ENCODE data around the gene POU6F2. TPM values are rescaled to one million over a fixed set of nuclear protein-coding genes. Genes with fewer than 3 reads are reported as not detected.

The POU6F2 gene
- total RNA-seq, 2 experiments from 2014 or later, result 0.32 TPM; not detected in 1

DNA sequence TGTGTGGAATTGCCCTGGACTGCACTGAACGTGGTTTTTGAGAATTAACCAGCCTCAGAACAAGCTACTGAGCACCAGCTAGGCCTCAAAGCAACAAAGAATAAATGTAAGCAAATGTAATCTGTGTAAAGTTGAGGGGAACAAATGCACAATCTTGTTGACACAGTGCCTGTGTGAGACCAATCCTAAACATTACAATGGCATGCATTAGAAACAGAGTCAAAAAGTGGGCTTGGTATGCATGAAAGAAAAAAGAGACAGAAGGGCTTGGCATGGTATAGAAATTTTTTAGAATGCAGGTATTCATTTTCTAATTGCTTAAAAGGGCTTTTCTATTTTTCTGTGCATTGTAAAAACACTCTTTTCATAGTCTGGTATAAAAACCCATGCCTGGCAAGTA lies 224.3 kb downstream of the POU6F2 start:
- Mint-ChIP-seq H3K4me3 (no peak overlapping the region), H3K27ac (no peak overlapping the region), H3K27me3 (no peaks in the 10 kb centered on the region), H3K4me1 (no peaks in the 10 kb centered on the region), H3K9me3 (ENCODE audit: low read depth) (no peaks in the 10 kb centered on the region), H3K36me3 (no peaks in the 10 kb centered on the region)
- DNase-seq, result no peak
- ATAC-seq, result no peak
- CTCF ChIA-PET, result no interaction called here

DNA sequence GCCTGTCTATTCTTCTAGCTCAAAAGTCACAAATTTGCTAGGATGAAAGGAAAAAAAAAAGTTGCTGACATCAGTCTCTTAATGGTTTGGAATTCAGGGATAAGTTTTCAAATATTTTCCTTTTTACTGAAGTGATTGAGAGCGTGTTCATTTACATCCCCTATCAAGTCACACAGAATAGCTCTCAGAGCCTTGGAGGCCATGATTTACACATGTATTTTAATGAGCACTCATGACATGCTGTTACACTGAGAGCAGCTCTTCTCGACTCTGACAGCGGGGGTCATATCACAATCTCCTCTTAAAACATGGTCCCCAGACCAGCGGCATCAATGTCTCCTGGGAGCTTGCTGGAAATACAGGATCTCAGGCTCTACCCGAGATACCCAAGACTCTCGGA lies 232.7 kb downstream of the POU6F2 start:
- CTCF ChIA-PET, result no interaction called here
- no peak overlapping the region for H3K4me3 Mint-ChIP-seq
- H3K27ac Mint-ChIP-seq, result no peak overlapping the region
- H3K4me1 Mint-ChIP-seq, result no peaks in the 10 kb centered on the region
- ATAC-seq (no peak), DNase-seq (no peak)
- H3K27me3 Mint-ChIP-seq, result no peaks in the 10 kb centered on the region
- no peaks in the 10 kb centered on the region for H3K36me3 Mint-ChIP-seq
- H3K9me3 Mint-ChIP-seq (ENCODE audit: low read depth), result no peaks in the 10 kb centered on the region

DNA sequence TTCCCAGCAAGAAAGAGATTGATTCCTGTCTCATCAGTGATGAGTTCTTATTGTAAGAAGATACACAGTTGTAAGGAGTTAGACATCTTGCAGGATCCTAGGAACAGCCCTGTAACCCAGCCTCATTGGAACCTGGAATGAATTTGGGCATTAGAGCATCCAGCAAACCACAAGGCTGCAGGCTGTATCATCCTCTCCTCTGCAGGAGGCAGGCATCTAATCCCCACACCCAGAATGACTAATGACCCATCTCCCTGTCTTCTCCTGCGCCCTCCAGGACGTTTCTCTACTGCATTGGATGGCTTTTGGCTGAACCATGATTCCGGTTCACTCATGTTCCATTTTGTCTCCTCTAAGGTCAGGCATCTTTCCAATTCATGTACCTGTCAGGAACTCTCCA lies 233.9 kb downstream of the POU6F2 start:
- DNase-seq (no peak), ATAC-seq (no peak)
- H3K36me3 Mint-ChIP-seq, result no peaks in the 10 kb centered on the region
- CTCF ChIA-PET, result no interaction called here
- H3K27me3 Mint-ChIP-seq, result no peaks in the 10 kb centered on the region
- H3K4me1 Mint-ChIP-seq, result no peaks in the 10 kb centered on the region
- no peak overlapping the region for H3K27ac Mint-ChIP-seq
- no peaks in the 10 kb centered on the region for H3K9me3 Mint-ChIP-seq (ENCODE audit: low read depth)
- no peak overlapping the region for H3K4me3 Mint-ChIP-seq

DNA sequence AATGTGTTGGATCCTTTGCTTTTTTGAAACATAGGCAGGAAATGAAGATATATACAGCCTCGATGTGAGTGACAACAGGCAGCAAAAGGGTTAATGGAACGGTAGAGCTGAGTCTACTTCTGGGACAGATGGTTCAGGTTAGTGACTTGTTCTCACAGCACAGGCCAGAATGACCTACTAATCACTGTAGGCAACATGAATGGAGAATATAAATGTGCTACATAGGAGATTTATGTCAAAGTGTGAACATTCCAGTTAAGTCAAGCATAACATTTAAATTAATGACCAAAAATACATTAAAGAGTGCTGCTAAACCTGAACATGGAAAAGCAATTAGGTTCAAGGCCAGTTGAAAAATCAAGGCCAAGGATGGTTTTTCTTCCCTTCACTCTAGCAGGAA lies 235.2 kb downstream of the POU6F2 start:
- H3K27ac Mint-ChIP-seq, result no peak overlapping the region
- H3K36me3 Mint-ChIP-seq, result no peaks in the 10 kb centered on the region
- H3K4me1 Mint-ChIP-seq, result no peaks in the 10 kb centered on the region
- no peak overlapping the region for H3K4me3 Mint-ChIP-seq
- H3K9me3 Mint-ChIP-seq (ENCODE audit: low read depth), result no peaks in the 10 kb centered on the region
- no peaks in the 10 kb centered on the region for H3K27me3 Mint-ChIP-seq
- ATAC-seq (no peak), DNase-seq (no peak)
- CTCF ChIA-PET, result no interaction called here

GRCh38 chr7:39217783-39218182 lies 240.1 kb downstream of the POU6F2 start:
- CTCF ChIA-PET, result no interaction called here
- no peak overlapping the region for H3K4me3 Mint-ChIP-seq
- H3K36me3 Mint-ChIP-seq, result no peaks in the 10 kb centered on the region
- H3K4me1 Mint-ChIP-seq, result no peaks in the 10 kb centered on the region
- no peaks in the 10 kb centered on the region for H3K27me3 Mint-ChIP-seq
- no peak overlapping the region for H3K27ac Mint-ChIP-seq
- no peaks in the 10 kb centered on the region for H3K9me3 Mint-ChIP-seq (ENCODE audit: low read depth)
- DNase-seq (no peak), ATAC-seq (no peak)

- DNase-seq (no peak), ATAC-seq (no peak)
- CTCF ChIA-PET, result no interaction called here
- H3K27ac Mint-ChIP-seq, result no peak overlapping the region
- H3K36me3 Mint-ChIP-seq, result no peaks in the 10 kb centered on the region
- H3K27me3 Mint-ChIP-seq, result no peaks in the 10 kb centered on the region
- H3K4me3 Mint-ChIP-seq, result no peak overlapping the region
- no peaks in the 10 kb centered on the region for H3K4me1 Mint-ChIP-seq
- no peaks in the 10 kb centered on the region for H3K9me3 Mint-ChIP-seq (ENCODE audit: low read depth)
Measured at GRCh38 chr7:39219869-39220268, 242.2 kb downstream of the POU6F2 start.

DNA sequence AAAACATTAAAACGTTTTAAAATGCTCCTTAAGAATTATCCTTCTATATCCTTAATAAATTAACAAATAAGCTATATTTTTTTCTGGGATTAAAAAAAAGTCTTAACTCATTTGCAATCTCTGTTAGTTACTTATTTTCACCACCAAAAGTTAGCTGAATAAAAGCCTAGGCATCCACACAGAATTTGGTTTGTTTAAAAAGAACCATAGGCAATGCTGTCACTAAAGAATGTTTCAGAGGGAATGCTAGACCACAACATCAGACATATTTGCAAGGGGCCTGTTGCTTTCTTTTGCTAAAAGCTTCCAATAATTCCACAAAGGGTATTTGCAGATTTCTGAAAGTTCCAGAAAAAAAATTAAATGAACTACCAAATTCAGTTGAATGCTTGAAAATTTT lies 244.2 kb downstream of the POU6F2 start:
- H3K27ac Mint-ChIP-seq, result no peak overlapping the region
- H3K9me3 Mint-ChIP-seq (ENCODE audit: low read depth), result no peaks in the 10 kb centered on the region
- no peak for ATAC-seq
- no peak overlapping the region for H3K4me3 Mint-ChIP-seq
- no peak for DNase-seq
- no peaks in the 10 kb centered on the region for H3K27me3 Mint-ChIP-seq
- CTCF ChIA-PET, result no interaction called here
- H3K36me3 Mint-ChIP-seq, result no peaks in the 10 kb centered on the region
- no peaks in the 10 kb centered on the region for H3K4me1 Mint-ChIP-seq

GRCh38 chr7:39228946-39229345 lies 251.2 kb downstream of the POU6F2 start:
- no peak for DNase-seq
- no peak for ATAC-seq
- Mint-ChIP-seq H3K27me3 (no peaks in the 10 kb centered on the region), H3K9me3 (ENCODE audit: low read depth) (no peaks in the 10 kb centered on the region), H3K27ac (no peak overlapping the region), H3K4me1 (no peaks in the 10 kb centered on the region), H3K4me3 (no peak overlapping the region), H3K36me3 (no peaks in the 10 kb centered on the region)
- CTCF ChIA-PET, result no interaction called here

GRCh38 chr7:39233851-39234529 lies 256.3 kb downstream of the POU6F2 start:
- ATAC-seq (no peak), DNase-seq (no peak)
- H3K4me1 Mint-ChIP-seq, result no peaks in the 10 kb centered on the region
- H3K9me3 Mint-ChIP-seq (ENCODE audit: low read depth), result no peaks in the 10 kb centered on the region
- H3K27me3 Mint-ChIP-seq, result peaks cover 2% of the 10 kb centered on the region
- H3K36me3 Mint-ChIP-seq, result no peaks in the 10 kb centered on the region
- H3K4me3 Mint-ChIP-seq, result no peak overlapping the region
- no peak overlapping the region for H3K27ac Mint-ChIP-seq
- CTCF ChIA-PET, result no interaction called here

- no peaks in the 10 kb centered on the region for H3K36me3 Mint-ChIP-seq
- CTCF ChIA-PET, result no interaction called here
- DNase-seq, result no peak
- ATAC-seq, result no peak
- no peaks in the 10 kb centered on the region for H3K4me1 Mint-ChIP-seq
- H3K4me3 Mint-ChIP-seq, result no peak overlapping the region
- peaks cover 2% of the 10 kb centered on the region for H3K27me3 Mint-ChIP-seq
- H3K9me3 Mint-ChIP-seq (ENCODE audit: low read depth), result no peaks in the 10 kb centered on the region
- no peak overlapping the region for H3K27ac Mint-ChIP-seq
Measured at GRCh38 chr7:39238234-39238869, 260.6 kb downstream of the POU6F2 start.

DNA sequence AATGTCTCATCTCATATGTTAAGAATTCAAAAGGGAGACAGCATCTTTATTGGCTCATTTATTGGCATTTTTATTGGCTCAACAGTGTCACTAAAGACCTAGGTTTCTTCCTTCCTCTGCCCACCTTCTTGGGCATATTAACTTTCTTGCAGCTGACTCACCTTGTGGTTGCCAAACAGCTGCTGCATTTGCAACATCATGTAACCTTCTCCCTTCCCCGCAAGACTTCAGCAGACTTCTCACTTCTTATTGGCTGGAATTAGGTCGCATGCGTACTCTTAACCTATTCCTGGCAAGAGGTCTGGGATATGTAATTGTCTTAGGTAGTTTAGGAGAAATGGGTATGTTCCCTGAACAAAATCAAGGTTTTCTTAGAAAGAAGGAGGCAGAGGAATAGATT lies 263.2 kb downstream of the POU6F2 start:
- Mint-ChIP-seq H3K4me1 (no peaks in the 10 kb centered on the region), H3K27ac (no peak overlapping the region), H3K27me3 (no peaks in the 10 kb centered on the region), H3K4me3 (no peak overlapping the region), H3K9me3 (ENCODE audit: low read depth) (no peaks in the 10 kb centered on the region), H3K36me3 (no peaks in the 10 kb centered on the region)
- DNase-seq (no peak), ATAC-seq (no peak)
- CTCF ChIA-PET, result no interaction called here

GRCh38 chr7:39247576-39247975 lies 269.9 kb downstream of the POU6F2 start:
- CTCF ChIA-PET, result no interaction called here
- no peaks in the 10 kb centered on the region for H3K27me3 Mint-ChIP-seq
- H3K27ac Mint-ChIP-seq, result no peak overlapping the region
- H3K4me1 Mint-ChIP-seq, result no peaks in the 10 kb centered on the region
- no peaks in the 10 kb centered on the region for H3K9me3 Mint-ChIP-seq (ENCODE audit: low read depth)
- DNase-seq (no peak), ATAC-seq (no peak)
- H3K4me3 Mint-ChIP-seq, result no peak overlapping the region
- H3K36me3 Mint-ChIP-seq, result no peaks in the 10 kb centered on the region

- Mint-ChIP-seq H3K4me3 (no peak overlapping the region), H3K36me3 (no peaks in the 10 kb centered on the region), H3K9me3 (ENCODE audit: low read depth) (no peaks in the 10 kb centered on the region), H3K27me3 (no peaks in the 10 kb centered on the region), H3K4me1 (no peaks in the 10 kb centered on the region), H3K27ac (no peak overlapping the region)
- CTCF ChIA-PET, result no interaction called here
- ATAC-seq (no peak), DNase-seq (no peak)
Measured at GRCh38 chr7:39248041-39248691, 270.5 kb downstream of the POU6F2 start.

GRCh38 chr7:39248692-39249090 lies 271.0 kb downstream of the POU6F2 start:
- no peak for ATAC-seq
- Mint-ChIP-seq H3K27me3 (no peaks in the 10 kb centered on the region), H3K27ac (no peak overlapping the region), H3K36me3 (no peaks in the 10 kb centered on the region), H3K9me3 (ENCODE audit: low read depth) (no peaks in the 10 kb centered on the region), H3K4me3 (no peak overlapping the region), H3K4me1 (no peaks in the 10 kb centered on the region)
- CTCF ChIA-PET, result no interaction called here
- DNase-seq, result no peak
